ENCODE measurements around the gene SV2B. TPM values are rescaled to one million over a fixed set of nuclear protein-coding genes. Genes with fewer than 3 reads are reported as not detected.
A peak's percentile ranks its signal among the peaks of the same experiment; 100 is the strongest.

The SV2B gene
- total RNA-seq, 2 experiments from 2014 or later = not detected

DNA sequence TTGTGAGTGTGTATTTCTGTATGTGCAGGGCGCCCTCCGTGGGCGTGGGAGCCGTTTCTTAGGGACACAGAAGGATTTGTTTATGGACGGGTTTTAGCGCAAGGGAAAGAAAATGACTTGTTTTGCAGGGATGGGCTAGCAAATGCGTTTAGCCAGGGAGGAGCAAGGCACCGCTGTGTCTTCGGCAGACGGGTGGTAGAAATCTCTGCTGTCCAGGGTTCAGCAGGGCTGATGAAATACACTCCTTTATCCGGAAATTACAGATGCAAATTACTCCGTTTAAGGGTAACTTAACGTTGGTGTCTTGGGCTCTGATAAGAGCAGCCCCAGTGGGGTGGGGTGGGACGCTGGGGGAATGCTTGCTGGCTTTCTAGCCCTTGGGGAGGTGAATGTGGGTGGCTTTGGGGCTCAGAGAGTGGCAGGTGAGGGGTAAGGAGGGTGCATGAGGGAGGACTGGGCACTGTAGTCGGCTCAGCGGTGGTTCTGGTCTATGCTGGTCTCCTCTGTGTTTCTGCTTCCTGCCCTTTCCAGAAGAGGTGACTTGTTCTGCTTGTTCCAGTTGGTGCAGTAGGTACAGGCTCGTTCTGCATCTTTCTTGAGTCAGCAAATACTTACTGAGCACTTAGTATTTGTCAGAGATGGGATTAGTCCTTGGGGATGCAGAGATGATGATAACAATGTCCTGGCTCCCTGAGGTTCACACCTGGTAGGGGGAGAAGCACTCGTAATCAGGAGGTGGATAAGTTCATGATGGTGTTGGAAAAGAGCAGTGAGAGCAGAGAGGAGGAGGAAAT lies 954 bp downstream of the SV2B start:
- Mint-ChIP-seq H3K27me3 (peaks cover 94% of the 10 kb centered on the region), H3K9me3 (no peaks in the 10 kb centered on the region), H3K4me3 (peak overlapping the region; percentile 74), H3K4me1 (ENCODE audit: low read depth) (peaks cover 22% of the 10 kb centered on the region), H3K36me3 (ENCODE audit: low read depth) (no peaks in the 10 kb centered on the region), H3K27ac (no peak overlapping the region)
- Histone ChIP-seq H3K9me3 (ENCODE audit: control insufficient read depth in 1 of 2, insufficient read depth in 1 of 2, low read length in 2 of 2) (no peaks in the 10 kb centered on the region), H3K27ac (ENCODE audit: low read depth in 1 of 2, low read length in 2 of 2) (no peak overlapping the region), H3K4me3 (ENCODE audit: low read length) (peak overlapping the region; percentile 53), H3K4me1 (ENCODE audit: insufficient read depth, low read length) (peaks cover 19% of the 10 kb centered on the region), H3K36me3 (ENCODE audit: insufficient read depth, low read length) (no peaks in the 10 kb centered on the region), H3K27me3 (ENCODE audit: control insufficient read depth in 1 of 2, insufficient read depth in 2 of 2, low read length in 2 of 2) (peaks cover 57 to 71% of the 10 kb centered on the region in 2 experiments)
- CTCF ChIA-PET = no interaction called here
- DNase-seq = peak in 1 of 14 experiments; percentile 2
- POLR2A ChIA-PET = no interaction called here
- TF ChIP-seq, protein P1, sequence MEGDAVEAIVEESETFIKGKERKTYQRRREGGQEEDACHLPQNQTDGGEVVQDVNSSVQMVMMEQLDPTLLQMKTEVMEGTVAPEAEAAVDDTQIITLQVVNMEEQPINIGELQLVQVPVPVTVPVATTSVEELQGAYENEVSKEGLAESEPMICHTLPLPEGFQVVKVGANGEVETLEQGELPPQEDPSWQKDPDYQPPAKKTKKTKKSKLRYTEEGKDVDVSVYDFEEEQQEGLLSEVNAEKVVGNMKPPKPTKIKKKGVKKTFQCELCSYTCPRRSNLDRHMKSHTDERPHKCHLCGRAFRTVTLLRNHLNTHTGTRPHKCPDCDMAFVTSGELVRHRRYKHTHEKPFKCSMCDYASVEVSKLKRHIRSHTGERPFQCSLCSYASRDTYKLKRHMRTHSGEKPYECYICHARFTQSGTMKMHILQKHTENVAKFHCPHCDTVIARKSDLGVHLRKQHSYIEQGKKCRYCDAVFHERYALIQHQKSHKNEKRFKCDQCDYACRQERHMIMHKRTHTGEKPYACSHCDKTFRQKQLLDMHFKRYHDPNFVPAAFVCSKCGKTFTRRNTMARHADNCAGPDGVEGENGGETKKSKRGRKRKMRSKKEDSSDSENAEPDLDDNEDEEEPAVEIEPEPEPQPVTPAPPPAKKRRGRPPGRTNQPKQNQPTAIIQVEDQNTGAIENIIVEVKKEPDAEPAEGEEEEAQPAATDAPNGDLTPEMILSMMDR (IDR thresholded peaks at IDR 0.05) = no peak
- intact Hi-C loops (cut with DNase I, micrococcal nuclease) = no loop called here
- no peak for ATAC-seq (ENCODE audit: poor library complexity)

DNA sequence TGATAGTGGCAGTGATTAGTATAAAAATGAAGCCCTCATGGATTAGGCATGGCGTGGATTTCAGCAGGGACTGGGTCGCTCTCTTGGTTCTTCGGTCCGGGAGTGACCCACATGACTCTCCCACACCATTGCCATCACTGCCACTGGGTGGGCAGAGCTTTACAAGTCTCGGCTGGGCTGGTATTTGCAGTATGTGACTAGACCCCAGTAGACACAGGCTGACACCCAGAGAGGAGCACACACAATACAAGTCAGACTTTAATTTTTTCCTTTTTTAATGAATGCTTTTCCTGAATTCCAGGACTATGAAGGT lies 1.5 kb downstream of the SV2B start:
- no peak overlapping the region for H3K27ac ChIP-seq (ENCODE audit: low read depth in 1 of 2, low read length in 2 of 2)
- peaks cover 22% of the 10 kb centered on the region for H3K4me1 Mint-ChIP-seq (ENCODE audit: low read depth)
- H3K4me3 Mint-ChIP-seq = no peak overlapping the region

DNA sequence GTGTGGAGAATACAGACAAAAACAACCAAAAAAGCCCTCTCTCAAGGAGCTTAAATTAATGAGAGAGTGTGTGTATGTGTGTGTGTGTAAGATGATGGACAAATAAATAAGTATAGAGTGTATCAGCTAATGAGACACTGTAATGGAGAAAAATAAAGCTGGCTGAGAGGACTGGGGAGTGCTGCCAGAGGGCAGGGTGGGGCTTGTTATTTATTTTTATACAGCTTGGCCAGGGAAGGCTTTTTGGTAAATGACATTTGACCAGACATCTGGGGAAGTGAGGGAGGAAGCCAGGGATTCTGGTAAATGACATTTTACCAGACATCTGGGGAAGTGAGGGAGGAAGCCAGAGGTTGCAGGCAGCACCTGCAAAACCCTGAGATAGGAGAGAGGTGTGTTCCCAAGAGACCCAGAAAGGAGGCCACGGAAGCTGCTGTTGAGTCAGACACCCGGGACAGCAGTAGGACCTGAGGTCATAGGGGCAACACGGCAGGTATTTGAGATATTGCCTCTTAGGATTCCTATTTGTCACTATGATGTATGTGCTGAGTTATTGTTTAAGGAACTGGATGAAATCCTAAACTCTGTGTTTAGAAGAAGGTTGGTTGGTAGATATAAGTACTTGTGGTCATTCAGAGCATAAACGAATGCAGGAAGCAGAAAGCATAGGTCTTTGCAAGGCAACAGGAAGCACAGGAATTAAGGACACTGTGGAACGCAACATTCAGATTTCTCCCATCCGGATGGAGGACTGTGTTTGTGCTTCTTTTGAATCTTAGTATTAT lies 2.7 kb downstream of the SV2B start:
- TF ChIP-seq, protein P1 (IDR thresholded peaks at IDR 0.05) = no peak
- H3K9me3 ChIP-seq (ENCODE audit: control insufficient read depth in 1 of 2, insufficient read depth in 1 of 2, low read length in 2 of 2) = no peaks in the 10 kb centered on the region
- ATAC-seq (ENCODE audit: poor library complexity) = no peak
- peaks cover 54 to 75% of the 10 kb centered on the region in 2 experiments for H3K27me3 ChIP-seq (ENCODE audit: control insufficient read depth in 1 of 2, insufficient read depth in 2 of 2, low read length in 2 of 2)
- H3K36me3 Mint-ChIP-seq (ENCODE audit: low read depth) = no peaks in the 10 kb centered on the region
- intact Hi-C loops (cut with DNase I, micrococcal nuclease) = no loop called here
- no peak overlapping the region for H3K4me3 ChIP-seq (ENCODE audit: low read length)
- H3K4me1 ChIP-seq (ENCODE audit: insufficient read depth, low read length) = peaks cover 19% of the 10 kb centered on the region
- no peak overlapping the region for H3K4me3 Mint-ChIP-seq
- H3K27ac Mint-ChIP-seq = no peak overlapping the region
- peaks cover 88% of the 10 kb centered on the region for H3K27me3 Mint-ChIP-seq
- H3K4me1 Mint-ChIP-seq (ENCODE audit: low read depth) = peaks cover 22% of the 10 kb centered on the region
- DNase-seq = no peak
- H3K27ac ChIP-seq (ENCODE audit: low read depth in 1 of 2, low read length in 2 of 2) = no peak overlapping the region
- no peaks in the 10 kb centered on the region for H3K36me3 ChIP-seq (ENCODE audit: insufficient read depth, low read length)
- H3K9me3 Mint-ChIP-seq = no peaks in the 10 kb centered on the region
- POLR2A ChIA-PET = no interaction called here
- CTCF ChIA-PET = no interaction called here

More for the DNA sequence above, 1.5 kb downstream of the SV2B start:
- Histone ChIP-seq H3K36me3 (ENCODE audit: insufficient read depth, low read length) (no peaks in the 10 kb centered on the region), H3K27me3 (ENCODE audit: control insufficient read depth in 1 of 2, insufficient read depth in 2 of 2, low read length in 2 of 2) (peaks cover 57 to 74% of the 10 kb centered on the region in 2 experiments), H3K4me3 (ENCODE audit: low read length) (no peak overlapping the region), H3K4me1 (ENCODE audit: insufficient read depth, low read length) (peaks cover 19% of the 10 kb centered on the region), H3K9me3 (ENCODE audit: control insufficient read depth in 1 of 2, insufficient read depth in 1 of 2, low read length in 2 of 2) (no peaks in the 10 kb centered on the region)
- POLR2A ChIA-PET = no interaction called here
- intact Hi-C loops (cut with DNase I, micrococcal nuclease) = no loop called here
- H3K27ac Mint-ChIP-seq = no peak overlapping the region
- ATAC-seq (ENCODE audit: poor library complexity) (no peak), DNase-seq (no peak)
- TF ChIP-seq, protein P1 (IDR thresholded peaks at IDR 0.05) = no peak
- peaks cover 94% of the 10 kb centered on the region for H3K27me3 Mint-ChIP-seq
- CTCF ChIA-PET = no interaction called here
- no peaks in the 10 kb centered on the region for H3K9me3 Mint-ChIP-seq
- H3K36me3 Mint-ChIP-seq (ENCODE audit: low read depth) = no peaks in the 10 kb centered on the region

Data from CD4-positive, alpha-beta T cell (primary cell).